Stimulated activated CD8-positive, alpha-beta memory T cell treated with anti-CD3 and anti-CD28 coated beads, Interleukin-4, amount 100 ng/mL, for 24 hours (primary cell): ENCODE data around the gene DNAJC22.
"Not testable (repeated sequence)": the region's sequence is repeated elsewhere in the genome, so short reads cannot be mapped to it uniquely, and the experiment has no call there.

Experiments used
- DNase-seq: peaks from one replicate; pipeline ENCODE4 v3.0.0-alpha.2; 2020; ENCODE audit warnings: low read depth

The DNAJC22 gene

DNA sequence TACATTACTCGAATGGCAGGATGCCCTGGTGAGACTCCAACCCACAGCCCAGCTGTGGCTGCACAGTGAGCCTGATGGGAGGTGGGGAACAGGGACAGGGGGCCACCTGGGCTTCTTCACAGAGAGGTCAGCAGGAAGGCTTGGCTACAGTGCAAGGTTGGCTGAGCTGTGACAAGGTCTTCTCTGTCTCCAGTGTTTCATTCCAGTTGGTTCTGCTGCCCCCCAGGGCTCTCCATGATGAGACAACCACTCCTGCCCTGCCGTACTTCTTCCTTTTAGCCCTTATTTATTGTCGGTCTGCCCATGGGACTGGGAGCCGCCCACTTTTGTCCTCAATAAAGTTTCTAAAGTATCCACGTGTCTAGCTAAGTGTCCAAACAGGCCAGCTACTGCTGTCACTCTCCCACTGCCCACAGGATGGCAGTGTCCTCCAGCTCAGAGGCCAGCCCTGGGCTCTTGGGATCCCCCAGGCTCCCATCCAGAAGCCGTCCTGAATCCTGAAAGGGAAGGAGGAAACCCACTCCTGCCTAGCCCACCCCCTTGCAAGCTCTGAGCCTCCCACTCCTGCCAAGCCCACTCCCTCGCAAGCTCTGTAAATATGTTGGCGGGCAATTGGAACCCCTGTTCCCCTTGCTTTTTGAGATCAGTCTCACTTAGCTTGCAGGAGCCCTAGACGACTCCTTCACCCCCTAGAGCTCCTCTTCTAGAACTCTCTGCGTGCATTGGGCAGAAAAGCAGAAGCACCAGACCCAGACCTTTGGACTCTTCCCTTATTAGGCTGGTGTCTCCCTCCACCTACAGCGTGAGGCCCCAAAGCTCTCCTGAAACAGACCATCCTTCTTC lies 15.1 kb upstream of the DNAJC22 start:
- DNase-seq: no peak

DNA sequence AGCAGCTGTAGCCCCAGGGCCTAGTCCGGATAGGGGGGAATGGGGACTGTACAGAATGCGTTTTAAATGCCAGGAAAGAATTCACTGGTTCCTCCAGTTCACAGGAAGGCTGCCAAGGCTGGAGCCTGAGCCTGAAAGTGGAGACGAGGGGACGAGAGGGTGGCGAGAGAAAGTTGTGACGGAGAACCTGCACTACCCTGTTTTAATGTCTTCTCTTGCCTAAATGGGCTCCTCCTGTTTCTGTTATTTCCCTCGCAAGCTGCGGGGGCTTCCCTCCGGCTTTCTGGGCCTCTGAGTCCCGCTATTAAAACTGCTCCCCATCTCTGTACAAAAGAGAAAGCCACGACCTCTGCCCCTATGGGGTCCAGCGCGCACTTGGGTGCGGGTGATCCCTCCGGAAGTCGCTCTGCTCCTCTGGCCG lies 14.2 kb upstream of the DNAJC22 start:
- DNase-seq: no peak

DNA sequence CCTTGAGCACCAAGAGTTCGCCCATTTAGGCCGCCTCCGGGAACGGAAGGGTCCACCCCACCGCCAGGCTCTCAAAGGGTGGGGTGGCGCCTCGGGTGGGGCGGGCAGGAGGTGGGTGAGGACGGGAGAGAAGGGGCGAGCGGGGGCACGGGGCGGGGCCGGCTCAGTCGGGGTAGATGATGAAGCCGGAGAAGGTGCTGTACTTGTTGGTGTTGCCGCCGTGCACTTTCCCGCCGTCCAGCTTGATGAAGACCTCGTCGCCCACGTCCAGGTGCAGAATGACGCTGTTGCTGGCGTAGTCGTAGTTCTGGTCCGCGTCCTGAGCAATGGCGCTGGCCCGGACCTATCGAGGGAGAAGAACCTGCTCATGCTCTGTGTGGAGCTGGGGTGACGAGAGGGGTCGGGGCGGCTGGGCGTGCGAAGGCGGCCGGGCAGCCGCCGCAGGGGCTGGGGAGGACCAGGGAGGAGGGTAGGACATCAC lies 13.8 kb upstream of the DNAJC22 start:
- DNase-seq: no peak

DNA sequence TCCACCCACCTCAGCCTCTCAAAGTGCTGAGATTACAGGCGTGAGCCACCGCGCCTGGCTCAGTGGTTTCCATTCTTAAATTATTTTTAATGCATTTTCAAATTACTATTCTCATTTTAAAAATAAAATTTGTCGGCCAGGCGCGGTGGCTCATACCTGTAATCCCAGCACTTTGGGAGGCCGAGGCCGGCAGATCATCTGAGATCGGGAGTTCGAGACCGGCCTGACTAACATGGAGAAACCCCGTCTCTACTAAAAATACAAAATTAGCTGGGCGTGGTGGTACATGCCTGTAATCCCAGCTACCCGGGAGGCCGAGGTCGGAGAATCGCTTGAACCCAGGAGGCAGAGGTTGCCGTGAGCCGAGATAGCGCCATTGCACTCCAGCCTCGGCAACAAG lies 12.9 kb upstream of the DNAJC22 start:
- DNase-seq: not testable (repeated sequence)

DNA sequence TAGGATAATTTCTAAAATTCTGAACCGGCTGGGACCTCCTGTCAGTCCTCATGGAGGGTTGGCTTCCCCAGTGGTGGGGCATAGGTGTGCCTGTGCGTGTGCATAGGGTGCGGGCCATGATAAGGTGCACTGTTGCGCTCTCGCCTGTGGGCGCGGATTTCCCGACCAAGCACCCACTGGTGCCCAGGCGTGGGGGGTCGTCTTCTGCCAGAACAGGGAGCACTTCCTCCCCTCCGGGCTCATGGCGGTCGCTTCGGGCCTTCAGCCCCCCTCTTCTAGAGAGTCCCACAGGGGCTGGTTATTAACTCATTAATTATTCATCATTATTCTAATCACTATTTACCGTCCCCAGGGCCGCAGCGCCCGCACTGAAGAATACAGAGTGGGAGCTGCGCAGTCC lies 12.5 kb upstream of the DNAJC22 start:
- DNase-seq: no peak

DNA sequence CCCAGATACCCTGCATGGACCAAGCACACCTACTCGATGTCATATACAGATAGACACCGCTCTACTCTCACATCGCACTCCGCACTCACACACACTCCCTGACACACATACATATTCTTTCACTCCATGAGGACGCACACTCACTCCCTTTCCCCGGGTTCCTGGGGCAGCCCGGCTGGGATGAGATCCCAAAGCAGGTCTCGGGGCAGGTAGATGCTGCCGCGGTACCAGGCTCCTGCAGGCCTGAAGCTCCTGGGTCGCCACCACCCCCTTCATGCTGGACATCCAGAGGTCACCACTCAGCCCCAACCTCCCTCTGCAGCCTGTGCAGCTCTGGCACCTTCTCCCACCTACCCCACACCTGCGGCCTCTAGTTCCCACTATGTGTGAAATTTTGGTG lies 12.0 kb upstream of the DNAJC22 start:
- no peak for DNase-seq

DNA sequence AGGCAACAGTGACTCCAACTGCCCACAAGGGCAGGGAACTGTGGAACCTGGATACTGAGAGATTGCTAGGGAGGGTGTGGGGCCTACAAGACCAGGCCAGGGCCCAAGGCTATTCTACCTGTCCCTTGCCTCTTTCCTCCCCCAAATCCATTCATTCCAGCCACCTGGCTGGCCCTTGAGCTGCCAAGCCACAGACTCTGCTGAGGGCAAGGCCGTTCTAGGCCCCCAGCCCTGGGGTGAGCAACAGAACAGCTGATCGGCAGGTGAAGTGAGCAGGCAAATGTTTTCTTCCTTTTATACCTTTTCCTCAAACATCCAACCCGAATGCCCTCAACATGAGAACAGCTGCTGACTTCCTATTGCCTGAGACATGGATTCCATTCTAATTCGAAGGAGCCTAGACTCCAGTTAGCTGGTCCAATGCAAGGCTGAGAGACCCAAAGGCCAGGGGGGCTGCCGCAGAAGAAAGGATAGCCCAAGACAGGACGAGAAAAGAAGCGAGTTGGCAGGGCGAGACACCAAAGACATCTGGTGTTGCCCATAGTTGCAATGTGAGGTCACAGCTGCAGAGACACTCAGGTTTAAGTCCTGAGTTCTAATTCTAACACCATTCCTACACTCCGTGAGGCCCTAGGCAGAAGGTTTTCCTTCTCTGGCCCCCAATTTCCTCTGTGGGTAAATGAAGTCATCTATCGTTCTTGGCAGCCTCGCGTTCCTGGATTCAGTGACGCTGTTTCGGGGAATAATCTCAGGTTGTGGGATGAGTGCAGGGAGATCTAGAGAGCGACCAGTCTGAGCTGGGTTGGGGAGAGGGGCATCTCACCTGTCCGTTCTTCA lies 11.4 kb upstream of the DNAJC22 start:
- DNase-seq: no peak

DNA sequence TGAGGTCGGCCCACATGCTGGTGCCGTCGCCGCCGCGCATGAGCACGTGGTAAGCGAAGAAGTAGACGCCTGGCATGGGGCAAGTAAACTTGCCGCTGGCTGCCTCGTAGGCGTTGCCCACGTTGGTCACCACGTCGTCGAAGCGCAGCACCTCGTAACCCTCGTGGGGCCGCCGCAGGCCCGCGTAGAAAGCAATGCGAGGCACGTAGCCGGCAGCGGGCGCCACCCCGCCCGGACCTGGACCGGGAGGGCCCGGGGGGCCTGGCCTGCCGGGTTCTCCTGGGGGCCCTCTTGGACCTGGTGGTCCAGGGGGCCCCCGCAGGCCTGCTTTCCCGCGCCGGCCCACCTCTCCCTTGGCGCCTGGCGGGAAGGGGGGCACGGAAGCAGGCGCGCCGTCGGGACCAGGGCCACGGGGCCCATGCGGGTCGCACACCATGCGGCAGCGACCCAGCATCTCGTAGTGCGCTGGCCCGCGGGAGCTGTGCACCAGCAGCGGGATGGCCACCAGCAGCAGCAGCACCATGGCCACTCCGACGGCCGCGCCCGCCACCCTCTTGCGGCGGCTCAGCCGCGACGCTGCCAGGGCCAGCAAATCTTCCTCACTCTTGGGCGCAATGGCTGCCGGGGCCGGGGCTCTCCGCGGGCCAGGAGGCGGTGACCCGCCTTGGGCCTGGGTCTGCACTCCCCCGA lies 10.6 kb upstream of the DNAJC22 start:
- DNase-seq: no peak

DNA sequence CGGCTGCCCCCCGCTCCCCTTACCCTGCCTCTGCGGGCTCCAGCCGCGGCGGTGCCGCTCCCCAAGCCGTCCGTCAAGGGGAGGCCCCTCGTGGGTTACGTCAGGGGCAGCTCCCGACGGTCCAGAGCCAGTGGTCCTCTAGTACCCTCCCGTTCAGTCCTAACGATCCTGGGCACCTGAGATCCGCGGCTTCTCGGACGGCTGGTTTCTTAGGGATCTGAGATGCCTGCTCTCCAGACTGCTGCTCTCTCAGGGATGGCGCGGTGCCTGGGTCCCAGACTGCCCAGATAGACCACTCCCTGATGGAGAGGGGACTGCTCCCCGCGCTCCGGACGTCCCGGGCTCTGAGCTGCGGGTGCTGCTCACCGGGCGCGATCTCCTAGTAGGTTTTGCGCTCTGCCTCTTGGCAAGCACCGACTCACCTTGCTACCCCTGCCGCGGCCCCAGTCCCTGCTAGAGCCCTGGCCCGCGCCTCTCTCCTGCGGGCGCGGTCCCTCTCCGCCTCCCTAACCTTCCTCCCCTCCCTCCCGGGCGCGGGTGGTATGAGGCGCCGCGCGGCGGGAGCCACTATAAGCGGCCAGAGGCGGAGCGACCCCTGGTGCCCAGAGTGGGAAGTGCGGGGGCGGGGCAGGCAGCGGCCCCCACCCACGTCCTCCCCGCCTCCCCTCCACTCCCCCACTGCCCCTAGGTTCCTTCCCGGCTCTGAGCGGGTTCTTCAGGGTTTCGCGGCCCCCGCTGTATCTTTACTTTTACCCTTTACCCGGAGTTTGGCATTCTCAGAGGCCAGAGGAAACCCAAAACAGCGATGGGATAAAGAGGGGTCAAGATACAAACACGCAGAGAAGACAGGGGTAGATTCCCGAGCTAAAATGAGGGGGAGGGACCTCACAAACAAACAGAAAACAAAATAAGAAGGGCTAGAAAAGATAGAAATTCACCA lies 9.8 kb upstream of the DNAJC22 start, which contains the start of gene C1QL4:
C1QL4 (minus strand) TSS at position 544 of the 940 bp plus-strand sequence. CDS start 711 bp downstream, outside the sequence.
- peak; percentile 80 for DNase-seq

DNA sequence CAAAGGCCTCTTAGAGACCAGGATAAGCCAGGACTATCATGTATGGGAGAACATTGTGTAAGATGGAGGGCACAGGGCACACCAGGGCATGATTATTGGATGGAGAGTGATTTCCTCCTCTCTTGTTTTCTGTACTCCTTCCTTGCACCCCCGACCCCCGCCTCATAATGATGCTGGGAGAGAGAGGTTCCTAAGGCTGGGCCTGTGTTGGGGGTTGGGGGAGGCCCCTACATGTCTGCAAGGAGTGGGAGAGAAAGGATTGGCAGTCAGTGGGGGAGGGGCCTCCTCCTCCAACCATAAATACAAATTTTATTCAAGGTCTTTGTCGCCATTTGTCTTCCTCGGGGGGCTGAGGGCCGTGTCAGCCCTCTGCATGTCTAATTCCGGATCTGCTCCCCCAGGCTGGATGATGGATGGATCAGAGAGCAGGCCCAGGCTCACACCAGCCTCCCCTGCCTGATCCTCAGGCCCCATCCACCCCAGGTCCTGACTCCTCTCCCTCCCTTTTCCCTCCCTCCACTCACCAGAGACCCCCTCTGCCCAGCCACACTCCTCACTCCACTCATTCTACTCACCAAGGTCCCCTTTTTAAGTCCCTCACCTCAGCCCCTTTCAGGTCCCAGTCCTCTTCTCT lies 7.7 kb upstream of the DNAJC22 start:
- no peak for DNase-seq

DNA sequence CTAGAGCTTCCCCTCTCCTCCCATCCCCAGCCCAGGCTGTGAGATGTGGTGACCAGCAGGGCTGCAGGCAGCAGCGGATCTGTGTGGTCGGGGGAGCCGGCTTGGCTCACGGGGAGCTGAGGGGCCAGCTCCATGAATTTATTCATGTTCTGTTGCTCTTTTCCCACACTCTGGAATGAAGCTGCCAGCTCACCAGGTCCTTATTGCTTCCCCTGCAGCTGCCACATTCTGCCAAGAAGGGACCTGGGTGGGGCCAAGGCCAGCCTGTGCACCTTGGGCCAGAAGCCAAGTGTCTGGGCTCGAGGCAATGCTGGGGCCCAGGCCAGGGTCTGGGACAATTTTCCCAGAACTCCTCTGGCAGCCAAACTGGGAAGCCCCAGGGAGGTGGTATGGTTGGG lies 7.2 kb upstream of the DNAJC22 start:
- no peak for DNase-seq

DNA sequence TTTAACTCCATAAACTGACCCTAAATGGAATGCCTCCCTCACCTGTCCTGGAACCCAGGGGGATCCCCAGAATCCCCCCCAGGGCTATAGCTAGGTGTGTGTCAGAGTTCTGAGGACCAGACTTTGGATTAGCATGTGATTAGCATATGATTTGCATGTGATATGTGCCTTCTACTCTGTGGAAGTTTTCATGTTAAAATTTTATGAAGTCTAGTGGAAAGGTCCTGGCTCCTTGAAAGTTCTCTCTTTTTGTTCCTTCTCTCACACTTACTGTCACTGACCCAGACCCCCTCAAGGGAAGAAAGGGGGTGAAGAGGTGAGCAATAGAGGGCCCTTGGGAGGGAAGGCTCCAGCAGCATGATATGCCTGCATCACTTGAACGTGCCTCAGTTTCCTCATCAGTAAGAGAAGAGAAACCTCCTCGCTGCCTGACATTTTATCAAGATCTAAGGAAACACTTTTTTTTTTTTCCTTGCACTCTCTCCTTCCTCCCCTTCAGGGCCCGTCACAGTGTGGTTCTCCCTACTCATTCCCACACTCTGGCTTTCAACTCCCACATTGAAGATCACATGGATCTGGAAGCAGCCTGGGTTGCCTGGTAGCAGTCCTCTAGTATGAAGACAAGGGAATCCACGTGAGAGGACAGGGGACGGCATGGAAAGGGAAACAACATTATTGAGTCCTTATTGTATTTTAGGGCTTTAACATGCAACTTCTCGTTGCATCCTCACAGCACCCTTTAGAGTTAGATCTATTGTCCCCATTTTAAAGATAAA lies 6.4 kb upstream of the DNAJC22 start:
- no peak for DNase-seq

DNA sequence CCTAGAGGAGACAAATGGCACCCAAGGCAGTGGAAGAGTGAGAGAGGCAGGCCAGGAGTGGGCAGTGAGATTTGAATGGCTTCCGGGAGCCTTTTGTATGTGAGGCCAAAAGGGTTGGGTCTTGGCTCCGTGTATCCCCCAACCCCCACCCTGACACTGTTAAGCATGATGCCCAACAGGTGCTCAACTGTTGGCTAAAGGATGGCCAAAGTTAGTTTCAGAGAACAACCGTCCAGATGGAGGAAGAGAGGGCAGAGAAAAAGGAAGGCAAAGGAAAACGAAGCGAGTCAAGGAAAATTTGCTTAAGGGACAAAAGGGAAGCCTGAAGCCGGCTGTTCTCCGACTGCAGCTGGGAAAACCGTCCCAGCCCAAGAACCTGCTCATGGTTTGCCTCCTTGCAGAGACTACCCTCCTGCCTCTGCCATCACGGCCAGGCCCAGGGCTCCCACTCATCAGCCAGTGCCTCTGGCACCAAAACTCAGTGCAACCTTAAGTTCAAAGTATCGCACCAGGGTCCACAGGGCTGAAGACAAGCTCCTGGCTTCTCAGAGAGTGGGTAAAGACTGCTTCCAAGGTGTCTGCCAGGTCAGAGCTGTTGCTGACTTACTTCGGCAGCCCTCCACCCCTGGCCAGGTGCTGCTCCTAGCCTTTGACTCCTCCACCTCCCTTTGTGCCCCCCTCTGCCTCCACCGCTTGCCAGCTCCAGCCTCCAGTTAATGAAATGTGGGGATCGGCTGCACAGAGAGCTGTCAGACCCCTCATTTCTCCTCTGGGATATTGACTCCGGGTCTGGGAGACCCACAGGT lies 5.5 kb upstream of the DNAJC22 start:
- no peak for DNase-seq

DNA sequence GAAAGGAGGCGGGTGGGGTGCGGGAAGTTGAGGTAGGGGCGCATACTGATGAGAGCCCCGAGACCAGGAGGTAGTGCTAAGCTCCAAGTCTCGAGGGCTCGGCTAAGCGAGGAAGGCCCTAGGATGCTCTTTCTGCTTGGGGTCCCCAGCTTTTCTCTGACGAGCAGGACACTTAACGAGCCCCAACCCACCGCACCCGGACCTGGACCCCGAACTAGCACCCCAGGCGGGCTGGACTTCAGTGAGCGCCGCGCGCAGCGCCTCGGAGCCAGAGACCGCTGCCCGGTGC lies 5.0 kb upstream of the DNAJC22 start:
- no peak for DNase-seq

DNA sequence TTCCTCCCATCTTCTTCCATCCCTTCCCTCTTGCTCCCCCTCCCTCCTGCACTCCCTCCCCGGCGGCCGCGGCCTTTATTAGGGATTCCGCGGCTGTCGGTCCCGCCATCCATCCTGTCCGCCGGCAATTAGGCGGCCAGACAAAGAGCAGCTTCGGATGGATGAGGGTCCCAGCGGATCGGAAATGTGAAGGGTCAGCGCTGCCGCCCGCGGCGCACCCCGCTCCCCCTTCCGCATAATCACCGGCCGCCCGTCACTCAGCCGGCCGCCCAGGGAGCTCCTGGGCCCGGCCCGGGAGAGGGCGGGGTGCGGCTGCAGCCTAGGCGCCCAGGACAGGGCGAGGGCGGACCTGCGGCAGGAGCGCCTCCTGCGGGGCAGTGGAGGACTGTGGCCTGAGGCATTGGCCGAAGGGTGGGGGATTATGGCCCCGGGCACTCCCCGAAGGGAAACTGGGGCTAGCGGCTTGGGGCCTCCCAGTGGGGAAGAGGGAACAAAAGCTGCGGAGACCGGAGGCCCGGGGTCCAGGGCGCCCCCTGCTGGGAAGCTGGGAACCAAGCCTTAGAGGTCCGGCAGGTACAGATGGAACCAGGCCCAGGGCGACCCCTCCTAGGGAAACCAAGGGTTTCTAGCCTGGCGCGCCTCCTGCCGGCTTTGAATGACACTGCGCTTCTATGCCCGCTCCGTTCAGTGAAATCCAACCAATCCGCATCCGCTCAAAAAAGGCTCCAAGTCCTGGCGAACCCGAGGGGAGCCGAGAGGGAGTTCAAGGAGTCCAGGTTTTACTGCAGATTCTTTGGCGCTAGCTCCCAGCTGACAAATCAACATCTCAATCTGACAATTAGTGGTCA lies 4.4 kb upstream of the DNAJC22 start:
- peak; percentile 71 for DNase-seq

DNA sequence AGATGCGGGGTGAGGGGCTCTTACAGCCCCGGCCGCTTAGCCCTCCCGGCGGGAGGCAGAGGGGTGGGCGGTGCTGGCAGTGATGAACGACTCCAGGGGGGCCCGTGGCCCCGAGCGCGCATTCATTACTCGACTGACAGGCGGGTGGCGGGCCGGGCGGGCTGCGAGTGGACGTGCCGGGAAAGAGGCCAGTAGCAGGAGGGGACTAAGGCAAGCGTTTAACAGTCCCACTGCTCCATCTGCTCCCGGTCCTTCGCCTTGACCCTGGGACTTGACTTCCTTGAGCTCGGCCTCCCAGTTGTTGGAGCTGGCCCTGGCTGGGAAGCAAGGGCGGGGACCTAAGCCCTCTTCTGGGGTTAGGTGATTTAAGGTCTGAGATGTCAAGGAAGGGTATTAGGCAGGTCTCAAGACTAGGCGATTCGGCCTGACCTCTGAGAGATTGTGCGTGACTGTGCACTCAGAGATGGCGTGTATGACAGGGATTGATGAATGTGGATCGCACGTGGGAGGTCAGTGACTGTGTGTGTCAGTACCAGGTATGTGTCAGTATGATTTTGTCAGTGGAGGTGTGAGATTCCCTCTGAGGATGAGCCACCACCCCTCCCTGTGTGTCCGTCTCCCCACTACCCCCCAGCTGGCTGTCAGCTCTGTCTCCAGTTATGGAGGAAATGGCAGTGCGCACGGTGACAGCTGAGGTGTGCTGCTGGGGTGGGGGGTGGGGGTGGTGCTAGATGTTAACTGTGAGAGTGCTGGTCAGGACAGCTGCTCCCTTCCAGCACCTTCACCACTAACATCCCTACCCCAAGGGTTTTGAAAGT lies 3.6 kb upstream of the DNAJC22 start:
- no peak for DNase-seq

DNA sequence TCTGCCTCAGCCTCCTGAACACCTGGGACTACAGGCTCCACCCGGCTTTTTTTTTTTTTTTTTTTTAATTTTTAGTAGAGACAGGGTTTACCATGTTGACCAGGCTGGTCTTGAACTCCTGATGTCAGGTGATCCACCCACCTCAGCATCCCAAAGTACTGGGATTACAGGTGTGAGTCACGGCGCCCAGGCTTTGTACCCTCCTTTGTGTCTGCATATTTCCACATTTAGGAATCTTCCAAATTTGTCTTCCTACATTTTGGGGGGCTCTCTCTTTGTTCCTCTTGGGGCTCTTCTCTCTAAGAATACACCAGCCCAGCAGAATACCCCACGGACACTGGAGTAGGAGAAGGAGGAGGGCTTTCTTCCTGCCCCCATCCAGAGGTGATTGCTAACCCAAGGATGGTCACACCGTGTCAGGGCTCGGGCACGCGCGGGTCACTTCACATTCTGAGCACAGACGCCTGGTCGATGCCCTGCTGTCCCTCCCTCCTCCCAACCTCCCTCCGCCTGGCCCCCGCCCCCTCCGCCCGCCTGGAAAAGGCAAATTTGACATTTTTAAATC lies 2.1 kb upstream of the DNAJC22 start:
- DNase-seq: no peak
